Kidney tubule cell (primary cell): ENCODE results near the gene MACF1.
A peak's percentile ranks its signal among the peaks of the same experiment; 100 is the strongest.
"Not testable (repeated sequence)": the region's sequence is repeated elsewhere in the genome, so short reads cannot be mapped to it uniquely, and the experiment has no call there.

Source experiments
- DNase-seq: peaks from one replicate; pipeline ENCODE4 v3.0.0-alpha.2; 2018; ENCODE audit warnings: low spot score

MACF1 gene

GRCh38 chr1:39467108-39467720 is 262.7 kb downstream of the MACF1 start:
- not testable (repeated sequence) for DNase-seq

GRCh38 chr1:39469150-39469549 is 264.7 kb downstream of the MACF1 start:
- DNase-seq: no peak

DNA sequence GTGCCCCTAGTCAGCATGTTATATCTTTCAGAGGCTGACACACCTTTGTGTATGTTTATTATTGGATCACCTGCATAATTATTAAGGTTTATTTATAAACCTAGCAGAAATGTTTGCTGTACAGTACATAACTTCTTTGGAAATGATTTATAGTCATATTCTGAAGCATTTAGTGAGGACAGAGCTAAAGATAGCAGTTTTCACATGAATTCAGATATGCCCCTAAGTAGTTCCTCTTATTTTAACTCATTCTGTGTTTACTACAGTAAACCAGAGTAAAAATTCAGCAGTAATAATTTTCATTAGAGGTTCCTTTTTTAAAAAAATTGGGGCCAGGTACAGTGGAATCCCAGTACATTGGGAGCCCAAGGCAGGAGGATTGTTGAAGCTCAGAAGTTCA is 265.5 kb downstream of the MACF1 start:
- no peak for DNase-seq

DNA sequence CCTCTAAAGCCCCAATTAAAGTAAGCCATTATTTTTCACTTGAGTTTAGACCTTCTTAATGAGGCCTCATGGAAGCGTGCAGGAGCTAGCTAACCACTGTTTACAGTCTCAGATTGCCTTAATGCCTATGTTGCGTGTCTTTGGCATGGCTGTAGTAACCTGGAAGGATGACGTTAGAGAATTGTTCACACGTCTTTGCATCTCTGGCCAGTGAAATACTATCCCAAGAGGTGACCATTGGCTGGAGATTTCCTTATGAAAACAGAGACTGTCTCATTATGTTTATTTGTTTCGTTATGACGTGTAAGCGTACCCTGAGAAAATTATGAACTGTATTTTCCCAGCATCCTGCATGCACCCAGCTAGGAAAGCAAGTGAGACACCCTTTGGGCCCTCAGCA is 268.3 kb downstream of the MACF1 start:
- no peak for DNase-seq

GRCh38 chr1:39473324-39473723 is 268.8 kb downstream of the MACF1 start:
- DNase-seq: no peak

- DNase-seq: no peak
Observed at GRCh38 chr1:39474810-39475209, 270.3 kb downstream of the MACF1 start.

DNA sequence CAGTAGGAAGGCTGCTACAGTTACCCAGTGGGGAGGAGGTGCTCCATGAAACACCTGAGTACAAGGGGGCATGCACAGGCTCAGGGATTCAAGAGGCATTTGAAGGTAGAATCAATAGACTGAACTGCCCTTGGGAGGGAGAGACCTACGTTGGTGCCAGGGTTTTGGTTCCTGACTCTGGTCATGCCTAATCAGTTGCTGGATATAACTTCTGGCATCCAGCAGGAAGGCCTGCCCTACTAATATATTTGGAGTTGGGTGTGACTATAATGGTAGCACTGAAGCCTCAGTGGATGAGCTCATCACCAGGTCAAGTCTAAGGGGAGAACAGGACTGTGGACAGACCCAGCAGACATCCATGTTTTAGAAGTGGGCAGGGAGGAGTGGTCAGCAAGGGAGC is 271.1 kb downstream of the MACF1 start:
- not testable (repeated sequence) for DNase-seq

DNA sequence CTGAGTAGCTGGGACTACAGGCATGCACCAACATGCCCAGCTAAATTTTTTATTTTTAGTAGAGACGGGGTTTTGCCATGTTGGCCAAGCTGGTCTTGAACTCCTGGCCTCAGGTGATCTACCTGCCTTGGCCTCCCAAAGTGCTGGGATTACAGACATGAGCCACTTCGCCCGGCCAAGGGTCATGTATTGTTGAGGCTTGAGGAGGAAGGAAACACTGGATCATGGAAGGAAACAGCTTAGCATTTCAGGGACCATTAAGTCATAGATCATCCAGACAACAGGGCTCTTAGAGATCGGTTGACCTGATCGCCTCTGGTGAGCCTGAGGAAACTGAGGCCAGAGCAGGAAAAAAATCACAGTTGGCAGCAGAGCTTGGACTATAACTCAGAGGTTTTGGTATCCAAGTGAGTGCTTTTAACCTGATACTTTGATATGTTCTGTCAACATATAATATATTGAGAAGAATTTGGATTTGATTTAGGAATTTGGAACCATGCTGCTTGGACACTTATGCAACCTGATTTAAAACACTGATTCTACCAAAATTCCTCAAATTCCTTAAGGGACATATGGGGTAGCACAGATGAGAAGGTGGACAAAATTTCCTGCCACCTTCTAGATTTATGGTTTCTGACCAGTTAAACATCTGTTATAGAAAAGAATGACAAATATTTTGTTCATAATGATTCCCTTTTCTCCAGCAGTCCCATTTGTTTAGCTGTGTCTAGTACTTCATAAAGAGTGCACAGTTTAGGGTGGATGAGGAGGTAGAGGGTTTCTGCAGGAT is 273.8 kb downstream of the MACF1 start:
- DNase-seq: no peak

DNA sequence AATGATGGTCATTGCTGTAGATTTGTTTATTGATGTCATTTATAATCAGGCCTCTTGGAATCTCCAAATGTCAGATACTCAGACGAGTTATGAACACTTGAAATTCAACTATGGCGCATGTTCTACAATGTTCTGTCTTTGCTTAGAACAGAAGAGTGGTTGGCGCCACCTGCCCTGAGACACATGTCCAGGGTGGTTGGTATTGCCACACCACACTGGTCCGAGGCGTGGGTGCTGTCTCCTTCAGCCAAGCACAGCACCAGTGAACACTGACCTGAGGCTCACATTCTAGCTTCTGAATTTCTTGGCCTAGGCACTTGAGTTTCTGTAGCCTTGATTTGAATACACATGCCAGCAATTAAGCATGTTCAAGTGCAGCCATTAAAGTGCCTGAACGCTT is 276.8 kb downstream of the MACF1 start:
- DNase-seq: no peak

GRCh38 chr1:39483276-39483675 is 278.8 kb downstream of the MACF1 start:
- DNase-seq: no peak

- DNase-seq: no peak
Observed at GRCh38 chr1:39484564-39484963, 280.1 kb downstream of the MACF1 start.

- DNase-seq: no peak
Observed at GRCh38 chr1:39485046-39485803, 280.7 kb downstream of the MACF1 start.

GRCh38 chr1:39488012-39488545 is 283.6 kb downstream of the MACF1 start:
- no peak for DNase-seq

- no peak for DNase-seq
Observed at GRCh38 chr1:39488793-39489566, 284.5 kb downstream of the MACF1 start.

GRCh38 chr1:39489567-39490239 is 285.2 kb downstream of the MACF1 start:
- DNase-seq: no peak

- peak; percentile 25 for DNase-seq
Observed at GRCh38 chr1:39490596-39491145, 286.2 kb downstream of the MACF1 start.

- peak; percentile 62 for DNase-seq
Observed at GRCh38 chr1:39491146-39491921, 286.8 kb downstream of the MACF1 start, which contains the start of gene BMP8A. BMP8A (plus strand) TSS chr1:39491636; CDS start chr1:39491992, 356 bp downstream.

GRCh38 chr1:39492118-39493042 is 287.9 kb downstream of the MACF1 start:
- DNase-seq: not testable (repeated sequence)
